Occipital lobe (tissue), 2 donors: ENCODE data around the gene ADAM19. TPM values are rescaled to one million over a fixed set of nuclear protein-coding genes. Genes with fewer than 3 reads are reported as not detected.

Experiments used
- DNase-seq: peaks from one replicate; lab custom pipeline; 2025; lab: John Stamatoyannopoulos, UW
- total RNA-seq: library from RNA; depleted of rRNA; stranded (reverse); fragments of >200 nt; gene quantifications from one replicate; pipeline ENCODE4 v1.2.3, GENCODE V29; 2014

The ADAM19 gene
- total RNA-seq, 1 donor from 2014 or later = 13.4 TPM

DNA sequence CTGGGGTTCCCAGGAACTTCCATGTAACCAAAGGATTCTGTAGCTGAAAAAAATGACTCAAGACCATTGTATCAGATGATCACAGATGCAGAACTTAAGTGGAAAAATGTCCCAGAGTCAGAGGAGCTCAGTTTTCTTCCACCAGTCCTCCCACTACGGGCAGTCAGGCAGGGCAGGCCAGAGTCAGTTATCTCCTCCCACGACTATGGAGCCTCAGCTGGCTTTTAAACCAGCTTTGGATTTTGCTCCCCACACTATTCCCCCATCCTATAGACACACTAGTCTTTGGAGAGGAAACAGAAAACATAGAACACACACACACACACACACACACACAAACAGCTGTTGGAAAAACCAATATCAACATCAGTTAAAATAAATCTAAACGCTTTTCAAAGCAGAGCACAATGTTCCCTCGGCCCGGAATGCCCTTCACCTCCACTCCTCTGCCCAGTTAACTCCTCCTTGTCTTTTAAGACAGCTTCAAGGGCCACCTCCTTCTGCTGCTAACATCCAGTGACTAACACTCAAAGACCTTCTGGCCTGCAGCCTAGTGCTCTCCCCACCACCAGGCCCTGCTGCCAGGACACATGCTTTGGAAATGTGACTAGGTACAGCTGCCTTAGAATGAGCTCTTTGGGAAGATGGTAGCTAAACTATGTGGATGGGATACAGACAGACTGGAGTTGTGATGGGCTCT, 58.8 kb downstream of the ADAM19 start:
- DNase-seq = no peak

DNA sequence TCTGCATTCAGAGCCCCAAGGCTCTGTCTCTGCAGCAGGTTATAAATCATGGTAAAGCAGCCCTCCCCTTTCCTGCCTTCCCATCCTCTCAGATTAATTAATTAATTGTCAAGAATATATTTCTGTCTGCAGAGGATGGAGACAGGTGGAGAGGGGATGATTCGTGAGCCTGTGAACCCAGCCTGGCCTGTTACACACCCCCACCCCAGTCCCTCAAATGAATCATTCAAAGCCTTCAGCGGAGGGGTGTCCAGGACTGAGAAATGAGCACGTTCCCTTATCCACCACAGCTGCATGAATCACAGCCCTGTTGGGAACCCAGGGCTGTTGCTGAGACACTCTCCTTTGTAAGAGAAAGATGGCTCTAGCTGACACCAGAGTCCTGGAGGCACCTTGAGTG, 59.6 kb downstream of the ADAM19 start:
- DNase-seq = no peak

DNA sequence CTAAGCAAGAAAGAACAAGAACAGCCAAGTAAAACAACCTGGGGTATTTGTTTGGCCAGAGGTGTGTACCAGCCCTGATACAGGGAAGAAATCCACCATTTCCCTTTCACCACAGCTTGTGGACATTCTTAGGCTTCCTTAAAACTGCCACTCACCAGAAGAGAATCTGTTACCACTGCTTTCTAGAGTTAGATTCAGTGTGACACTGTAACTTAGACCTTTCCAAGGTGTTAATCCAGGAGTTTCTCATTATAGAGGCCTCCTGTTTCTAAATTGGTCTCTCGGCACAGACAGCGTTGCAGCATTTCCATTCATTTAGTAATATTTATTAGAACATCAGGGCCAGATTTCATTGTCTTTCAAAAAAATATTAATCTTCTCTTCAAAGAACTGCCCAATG, 60.6 kb downstream of the ADAM19 start:
- no peak for DNase-seq

DNA sequence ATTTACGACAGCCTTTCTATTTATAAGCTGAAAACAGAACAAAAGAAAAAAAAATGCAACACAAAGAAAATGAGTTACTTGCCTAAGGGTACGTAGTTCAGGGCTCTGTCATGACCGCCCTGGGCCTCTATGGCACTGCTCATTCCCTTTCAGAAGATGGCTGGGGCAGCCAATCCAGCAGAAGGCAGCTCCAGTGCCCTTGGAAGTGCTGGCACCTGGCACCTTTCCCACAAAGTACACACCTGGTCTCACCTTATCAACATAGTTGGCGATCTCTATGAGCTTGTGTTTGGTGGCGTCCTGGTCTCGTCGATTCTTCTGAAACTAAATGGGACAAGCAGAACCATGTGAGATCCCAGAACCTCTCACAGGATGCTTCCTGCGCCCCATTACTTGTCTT, 62.4 kb downstream of the ADAM19 start:
- no peak for DNase-seq

DNA sequence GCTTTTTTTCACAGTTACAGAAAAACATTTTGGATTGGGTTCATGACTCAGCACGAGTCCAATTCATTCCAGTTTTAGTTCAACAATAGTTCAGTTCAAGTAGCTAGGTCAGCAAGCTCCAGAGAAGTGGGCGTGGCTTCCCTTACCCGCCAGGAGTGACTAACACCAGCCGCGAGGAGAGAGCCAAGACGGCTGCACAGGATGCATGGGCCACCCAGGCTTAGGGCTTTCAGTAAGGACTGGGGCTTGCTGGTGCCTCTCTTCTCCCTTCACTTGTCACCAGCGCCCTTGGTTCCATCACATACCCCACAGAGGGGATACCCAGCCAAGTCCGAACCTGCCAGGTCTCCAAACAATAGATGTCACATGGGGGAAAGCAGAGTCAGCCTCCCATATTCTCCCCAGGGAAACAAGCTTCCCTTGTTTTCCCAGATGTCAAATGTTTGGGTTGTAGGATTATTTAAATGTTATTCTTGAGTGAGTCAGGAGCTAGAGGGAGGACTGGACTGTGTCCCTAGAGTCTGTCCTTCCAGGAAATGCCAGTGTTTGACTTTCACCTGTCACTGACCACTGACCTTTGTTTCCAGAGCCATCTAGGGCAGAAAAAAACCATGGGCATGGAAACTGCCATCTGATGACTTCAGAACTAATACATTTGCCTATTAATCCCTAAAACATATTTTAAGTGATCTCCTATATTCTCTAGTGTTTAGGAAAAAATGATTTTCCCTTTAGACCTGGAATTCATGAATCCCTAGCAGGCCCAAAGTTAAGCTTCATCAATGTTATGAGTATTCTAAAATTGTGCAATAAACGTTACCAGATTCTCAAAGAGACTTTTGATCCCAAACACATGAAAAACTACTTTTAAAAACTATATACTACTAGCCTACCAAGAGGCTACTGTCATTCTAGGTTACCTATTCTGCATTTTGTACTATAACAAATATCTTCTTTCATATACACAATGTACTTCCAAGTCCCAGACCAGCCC, 63.6 kb downstream of the ADAM19 start:
- DNase-seq = peak; percentile 55

DNA sequence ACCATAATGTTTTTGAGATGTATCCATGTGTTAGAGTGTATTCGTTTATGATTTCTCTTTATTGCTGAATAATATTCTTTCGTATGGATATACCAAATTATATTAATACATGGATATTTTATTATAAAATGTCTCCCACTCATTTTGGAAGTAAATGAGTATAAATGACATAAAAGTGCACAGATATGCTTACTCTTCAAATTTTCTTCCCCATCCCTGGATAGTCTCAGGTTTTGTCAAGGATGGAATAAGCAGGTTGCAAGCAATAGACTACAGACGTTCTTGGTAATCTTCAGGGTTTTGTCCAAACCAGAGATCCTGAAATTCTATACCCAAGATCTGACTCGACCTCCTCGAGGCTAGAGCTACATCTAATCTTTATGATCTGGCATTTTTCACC, 64.9 kb downstream of the ADAM19 start:
- DNase-seq = no peak

DNA sequence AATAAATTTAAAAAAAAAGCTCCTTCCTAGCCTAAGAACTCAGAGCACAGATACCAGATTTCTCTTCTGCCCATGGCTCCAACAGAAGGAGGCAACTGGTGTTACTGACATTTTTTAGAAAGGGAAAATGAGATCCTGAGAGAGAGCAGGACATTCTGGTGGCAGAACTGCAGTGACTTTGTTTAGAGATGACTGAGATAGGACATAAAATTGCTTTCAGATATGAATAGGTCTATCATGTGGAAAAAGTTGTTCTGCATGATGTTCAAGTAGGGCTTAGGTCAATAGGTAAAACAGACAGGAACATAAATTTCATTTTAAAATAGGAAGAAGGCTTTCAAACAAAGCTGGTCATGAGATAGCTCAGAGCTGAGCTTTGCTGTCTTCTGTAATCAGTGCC, 66.0 kb downstream of the ADAM19 start:
- DNase-seq = no peak

DNA sequence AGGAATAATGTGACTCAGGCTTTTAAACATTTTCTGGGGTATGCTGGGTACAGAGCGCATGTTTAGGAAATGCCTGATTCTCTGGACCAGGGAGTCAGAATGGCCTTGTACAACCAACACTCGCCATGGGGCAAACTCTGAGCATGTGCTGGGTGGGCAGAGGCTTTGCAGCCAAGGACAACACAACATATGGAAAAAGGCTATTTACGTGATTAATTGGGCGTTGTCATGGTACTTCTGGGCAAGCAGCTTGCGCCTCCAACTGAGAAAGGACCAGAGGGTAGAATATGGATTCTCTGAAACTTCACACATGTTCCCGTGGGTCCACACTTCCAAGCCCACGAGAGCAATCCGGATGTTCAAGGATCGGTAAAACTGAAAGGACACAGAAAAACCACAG, 66.5 kb downstream of the ADAM19 start:
- DNase-seq = no peak

DNA sequence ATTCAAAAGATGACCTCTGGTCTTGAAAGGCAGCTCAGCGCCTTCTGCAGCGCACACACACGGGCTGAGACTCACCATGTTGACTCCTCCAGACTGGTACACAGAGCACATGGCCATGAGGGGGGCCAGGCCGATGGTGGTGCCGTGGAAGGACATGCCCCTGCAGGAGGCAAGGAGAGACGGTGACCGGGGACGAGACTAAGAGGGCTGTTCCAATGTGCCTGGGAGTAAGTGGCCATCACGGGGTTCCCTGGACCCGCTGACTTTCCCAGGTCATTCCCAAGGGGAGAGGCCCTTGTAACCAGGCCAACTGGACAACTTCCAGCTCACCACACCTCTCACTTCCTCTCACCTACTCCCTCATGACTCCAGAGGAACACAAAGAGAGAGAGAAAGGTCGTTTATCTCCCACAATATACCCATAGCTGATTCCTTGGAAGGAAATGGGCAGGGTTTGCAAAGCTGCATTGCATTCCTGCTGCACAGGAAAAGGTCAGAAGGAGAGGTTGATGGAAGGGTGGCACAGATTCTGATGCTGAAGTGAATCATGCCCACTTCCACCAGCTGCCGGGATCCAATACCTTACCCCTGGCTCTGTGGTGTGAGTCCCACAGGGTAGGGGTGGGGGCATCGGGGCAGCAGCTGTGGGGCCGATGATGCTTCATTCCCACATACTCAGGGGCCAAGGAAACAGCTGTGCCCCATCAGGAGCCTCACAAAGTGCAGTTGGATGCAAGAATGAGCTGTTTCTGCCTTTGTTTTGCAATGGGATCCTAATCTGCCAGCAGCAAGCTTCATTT, 68.4 kb downstream of the ADAM19 start:
- no peak for DNase-seq

DNA sequence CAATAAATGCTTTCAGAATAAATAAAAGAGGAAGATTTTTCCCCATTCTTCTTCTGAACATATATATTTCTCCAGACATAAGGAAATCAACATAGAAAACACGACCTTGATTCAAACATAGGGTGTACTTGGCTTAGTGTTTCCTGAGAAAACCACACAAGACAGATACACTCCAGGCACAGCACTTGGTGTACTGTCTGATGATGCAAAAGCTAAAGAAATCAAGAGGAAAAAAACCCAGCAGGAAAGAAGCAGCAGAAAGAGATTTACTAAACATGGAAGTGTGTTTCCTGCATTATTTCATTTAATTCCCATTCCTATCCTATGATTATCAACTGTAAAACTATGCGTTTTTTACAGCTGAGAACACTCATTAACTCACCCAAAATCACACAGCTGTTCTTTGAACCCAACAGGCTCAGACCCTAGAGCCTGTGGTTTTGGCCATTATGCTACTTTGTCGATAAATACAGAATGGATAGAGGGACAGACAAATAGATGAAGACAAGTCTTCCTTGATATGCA, 69.4 kb downstream of the ADAM19 start:
- DNase-seq = no peak

DNA sequence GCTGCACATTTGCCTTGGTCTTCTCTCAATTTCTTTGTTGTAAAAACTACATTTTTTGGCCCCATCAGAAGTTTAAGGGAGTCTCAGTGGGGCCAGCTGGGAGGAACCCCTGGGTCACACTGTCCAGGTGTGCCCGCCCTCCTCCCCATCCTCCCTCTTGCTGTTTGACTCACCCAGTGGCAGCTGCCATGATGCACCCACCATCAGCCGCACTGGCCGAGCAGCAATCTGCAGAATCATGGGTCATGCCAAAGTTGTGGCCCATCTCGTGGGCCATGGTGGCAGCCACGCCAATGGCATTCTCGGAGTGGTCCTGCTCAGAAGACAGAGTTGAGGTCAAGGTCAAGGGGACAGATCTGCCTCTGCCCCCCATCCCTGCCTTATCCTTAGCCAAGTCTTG, 70.1 kb downstream of the ADAM19 start:
- no peak for DNase-seq

DNA sequence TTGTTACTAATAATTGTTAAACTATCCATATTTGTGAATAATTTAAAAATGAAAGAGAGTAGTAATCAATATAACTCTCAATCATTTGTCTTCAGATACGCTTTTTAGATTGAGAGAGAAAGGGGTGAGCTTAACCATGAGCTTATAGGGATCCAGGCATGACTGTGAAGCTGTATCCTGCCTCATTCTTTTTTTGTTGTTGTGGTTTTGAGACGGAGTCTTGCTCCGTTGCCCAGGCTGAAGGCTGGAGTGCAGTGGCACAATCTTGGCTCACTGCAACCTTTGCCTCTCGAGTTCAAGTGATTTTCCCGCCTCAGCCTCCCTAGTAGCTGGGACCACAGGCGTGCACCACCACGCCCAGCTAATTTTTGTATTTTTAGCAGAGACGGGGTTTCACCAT, 71.5 kb downstream of the ADAM19 start:
- DNase-seq = no peak

DNA sequence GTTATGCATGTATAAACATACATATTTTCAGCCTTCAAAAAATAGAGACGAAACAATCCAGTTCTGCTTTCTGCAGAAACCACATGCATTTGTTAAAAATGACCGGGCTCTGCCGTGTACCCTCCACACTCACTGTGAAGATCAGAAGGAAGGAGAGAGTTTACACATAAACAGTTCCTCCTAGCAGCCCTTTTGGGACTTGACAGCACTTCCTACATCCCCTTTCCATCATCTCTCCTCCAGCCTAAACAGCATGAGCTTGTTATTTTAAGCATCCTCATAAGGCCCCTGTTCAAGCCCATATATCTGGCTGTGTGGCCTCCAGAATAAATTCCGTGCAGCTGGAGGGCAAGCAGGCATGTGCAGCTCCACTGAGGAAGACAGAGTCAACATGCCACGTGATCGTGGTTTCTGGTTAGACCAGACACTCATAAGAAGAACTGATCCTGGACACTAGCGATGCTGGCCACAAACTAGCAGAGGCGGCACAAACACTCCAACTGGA, 73.4 kb downstream of the ADAM19 start:
- DNase-seq = no peak

DNA sequence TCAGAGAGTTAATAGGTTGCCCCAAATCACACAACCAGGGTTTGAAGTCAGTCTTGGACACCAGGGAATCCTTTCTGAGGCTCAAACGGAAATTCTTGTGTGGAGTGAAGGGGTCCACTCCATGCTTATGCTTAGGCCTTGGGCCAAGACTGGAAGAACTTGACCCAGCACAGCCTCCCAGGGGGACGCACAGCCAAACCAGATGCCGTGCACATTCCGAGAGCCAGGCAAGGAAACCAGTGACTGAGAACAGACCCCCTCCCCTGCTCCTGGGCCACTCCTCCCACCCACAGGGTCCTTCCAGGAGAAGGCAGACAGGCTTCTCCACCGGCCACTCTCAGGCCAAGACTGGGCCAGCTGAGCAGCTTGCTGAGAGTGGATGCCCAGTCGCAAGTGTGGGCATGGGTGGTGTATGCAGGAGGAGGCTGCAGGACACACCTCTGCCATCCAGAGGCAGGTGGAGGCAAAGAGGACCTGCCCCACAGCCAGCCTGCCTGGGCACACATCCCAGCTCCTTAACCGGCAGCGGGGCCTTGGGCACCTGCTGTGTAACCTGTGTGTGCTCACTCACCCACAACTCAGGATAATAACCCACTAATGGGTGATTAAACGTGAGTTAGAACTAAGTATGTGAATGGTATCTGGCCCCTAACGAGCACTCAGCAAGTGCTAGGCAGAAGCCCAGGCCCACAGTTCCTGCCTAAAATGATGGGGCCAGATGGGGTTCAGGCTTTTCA, 77.5 kb downstream of the ADAM19 start:
- no peak for DNase-seq

DNA sequence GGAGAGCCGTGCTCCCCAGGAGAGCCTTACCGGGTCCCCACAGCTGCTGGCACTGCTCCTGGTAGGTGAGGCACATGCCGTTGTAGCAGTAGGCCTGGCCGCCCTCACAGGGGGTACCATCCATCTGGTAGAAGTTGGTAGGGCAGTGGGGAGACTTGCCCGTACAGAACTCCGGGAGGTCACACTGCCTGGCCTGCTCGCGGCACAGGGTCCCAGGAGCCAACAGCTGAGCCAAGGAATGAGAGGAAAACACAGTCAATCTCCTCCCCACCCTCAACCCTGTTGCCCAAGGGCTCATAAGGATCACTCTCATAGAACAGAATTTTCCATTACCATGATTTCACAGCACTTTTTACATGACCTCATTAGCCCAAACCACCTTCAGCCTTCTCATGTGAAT, 78.7 kb downstream of the ADAM19 start:
- no peak for DNase-seq

DNA sequence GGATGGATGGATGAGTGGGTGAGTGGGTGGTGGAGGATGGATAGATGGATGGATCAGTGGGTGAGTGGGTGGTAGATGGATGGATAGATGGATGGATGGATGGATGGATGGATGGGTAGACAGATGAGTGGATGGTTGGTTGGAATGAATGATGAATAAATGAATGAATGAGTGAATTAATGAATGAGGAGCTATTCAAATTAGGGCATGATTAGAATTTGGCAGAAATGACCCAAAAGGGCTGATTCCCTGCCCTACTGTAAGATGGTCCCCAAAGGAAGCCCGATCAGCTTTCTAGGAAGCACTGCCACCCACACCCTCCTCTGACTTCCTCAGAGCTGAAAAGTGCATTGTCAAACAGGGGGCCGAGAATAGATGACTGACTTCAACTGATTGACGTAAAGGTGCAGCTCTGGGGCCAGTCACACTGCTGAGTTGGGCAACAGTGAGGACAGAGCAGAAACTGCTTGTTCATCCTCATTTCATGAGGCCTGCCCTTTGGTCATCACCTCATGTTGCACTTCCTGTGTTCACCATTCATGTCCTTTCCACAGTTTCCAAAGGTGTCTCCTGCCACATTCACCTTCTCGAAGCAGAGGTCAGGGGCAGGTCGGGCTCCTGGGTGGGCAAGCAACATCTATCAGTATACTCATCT, 81.3 kb downstream of the ADAM19 start:
- DNase-seq = no peak

DNA sequence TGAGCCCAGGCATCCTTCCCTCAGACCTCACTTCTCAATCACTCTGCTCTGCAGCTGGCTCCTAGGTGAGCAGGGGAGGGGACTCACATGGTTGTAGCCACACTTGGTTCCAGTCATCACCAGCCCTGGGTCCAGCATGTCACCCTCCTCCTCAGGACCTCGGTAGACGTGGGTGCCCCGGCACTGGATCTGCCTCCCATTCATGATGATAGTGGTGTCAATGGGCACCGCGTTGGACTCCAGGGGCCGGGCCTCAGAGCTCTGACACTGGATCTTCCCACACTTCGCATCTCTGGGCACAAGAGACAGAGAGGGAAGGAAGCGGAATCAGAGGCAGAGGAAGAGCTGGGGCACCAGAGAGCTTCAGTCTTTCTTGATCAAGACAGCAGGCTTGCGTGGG, 82.7 kb downstream of the ADAM19 start:
- no peak for DNase-seq

DNA sequence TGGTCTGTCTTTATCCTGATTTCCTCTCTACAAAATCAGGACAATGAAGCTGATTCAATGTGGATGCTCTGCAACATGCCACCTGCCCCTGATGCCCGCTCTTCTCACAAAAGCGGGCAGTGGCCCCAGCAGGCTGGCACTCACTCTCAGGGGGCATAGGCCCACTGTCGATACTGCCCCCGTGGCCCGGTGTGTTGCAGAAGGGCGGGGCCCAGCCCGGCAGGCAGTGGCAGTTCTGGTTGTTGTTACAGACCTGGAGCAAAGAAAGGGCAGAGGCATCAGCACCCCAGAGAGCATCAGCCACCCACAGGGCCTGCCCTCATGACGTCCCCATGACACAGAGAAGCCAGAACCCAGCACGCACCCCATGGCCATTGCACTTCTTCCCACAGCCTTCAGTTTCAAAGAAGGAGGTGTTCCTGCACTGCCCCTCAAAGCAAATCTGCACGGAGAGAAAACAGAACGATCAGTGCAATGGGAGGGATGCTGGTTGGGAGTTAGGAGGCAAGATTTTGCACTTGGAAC, 84.0 kb downstream of the ADAM19 start:
- no peak for DNase-seq

DNA sequence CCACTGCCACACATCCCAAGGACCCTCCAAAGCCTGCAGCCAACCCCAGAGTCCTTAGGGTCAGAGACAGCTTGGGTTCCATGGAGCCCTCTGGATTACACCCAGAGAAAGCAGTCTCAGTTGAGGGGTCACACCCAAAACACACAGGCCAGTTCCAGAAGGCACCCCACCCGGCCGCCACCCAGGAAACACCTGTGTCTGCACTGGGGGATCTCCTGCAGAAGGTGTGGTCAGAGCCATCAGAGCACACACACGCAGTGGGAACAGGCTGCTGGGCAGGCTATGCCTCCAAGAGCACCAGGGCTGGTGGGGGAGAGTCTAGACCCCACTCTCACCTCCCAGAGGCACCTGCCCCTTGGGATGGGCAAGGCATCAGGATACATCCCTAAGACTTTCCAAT, 88.2 kb downstream of the ADAM19 start:
- DNase-seq = no peak

DNA sequence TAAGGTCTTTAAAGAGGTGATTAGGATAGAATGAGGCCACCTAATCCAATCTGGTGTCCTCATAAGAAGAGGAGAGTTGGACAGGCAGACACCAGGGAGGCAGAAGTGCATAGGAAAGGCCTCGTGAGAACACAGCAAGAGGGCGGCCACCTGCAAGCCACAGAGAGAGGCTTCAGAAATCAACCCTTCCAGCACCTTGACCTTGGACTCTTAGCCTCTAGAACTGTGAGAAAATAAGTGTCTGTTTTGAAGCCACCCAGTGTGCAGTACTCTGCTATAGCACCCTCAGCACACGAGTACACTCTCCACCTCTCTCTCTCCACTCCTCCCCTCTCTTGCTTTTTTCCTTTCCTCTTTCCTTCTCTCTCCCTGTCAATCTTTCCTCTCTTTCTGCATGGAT, 88.7 kb downstream of the ADAM19 start:
- no peak for DNase-seq
